Stimulated activated CD8-positive, alpha-beta memory T cell treated with anti-CD3 and anti-CD28 coated beads, Interleukin-4, amount 100 ng/mL, for 24 hours (primary cell): ENCODE measurements around the gene HECTD4.
A peak's percentile ranks its signal among the peaks of the same experiment; 100 is the strongest.

Experiments
- DNase-seq: peaks from one replicate; pipeline ENCODE4 v3.0.0-alpha.2; 2020; ENCODE audit warnings: low read depth

The HECTD4 gene

GRCh38 chr12:112321245-112321644, 61.0 kb downstream of the HECTD4 start:
- DNase-seq = no peak

DNA sequence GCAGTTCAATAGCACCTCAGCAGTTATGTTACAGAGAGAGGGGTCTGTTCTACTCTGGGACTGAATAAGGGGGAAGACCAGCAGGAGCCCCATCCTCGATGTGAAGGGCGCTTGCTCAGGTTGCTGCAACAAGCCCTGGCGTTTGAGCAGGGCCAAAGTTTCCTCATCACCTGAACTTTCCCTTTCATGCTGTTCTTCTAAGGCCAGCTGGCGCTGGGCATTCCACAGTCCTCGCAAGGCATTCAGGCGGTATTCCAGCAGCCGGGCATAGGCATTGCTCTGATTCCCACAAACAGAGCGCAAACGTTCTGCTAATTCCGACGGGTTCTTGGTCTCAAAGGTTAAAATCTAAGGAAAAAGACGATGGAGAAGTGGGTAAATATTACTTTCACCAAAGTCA, 62.8 kb downstream of the HECTD4 start:
- DNase-seq = no peak

GRCh38 chr12:112317481-112317880, 64.8 kb downstream of the HECTD4 start:
- no peak for DNase-seq

GRCh38 chr12:112314981-112315380, 67.2 kb downstream of the HECTD4 start:
- DNase-seq = no peak

- no peak for DNase-seq
These were observed 72.4 kb downstream of the HECTD4 start for GRCh38 chr12:112309797-112310196.

- no peak for DNase-seq
These were observed 73.6 kb downstream of the HECTD4 start for GRCh38 chr12:112308652-112309051.

DNA sequence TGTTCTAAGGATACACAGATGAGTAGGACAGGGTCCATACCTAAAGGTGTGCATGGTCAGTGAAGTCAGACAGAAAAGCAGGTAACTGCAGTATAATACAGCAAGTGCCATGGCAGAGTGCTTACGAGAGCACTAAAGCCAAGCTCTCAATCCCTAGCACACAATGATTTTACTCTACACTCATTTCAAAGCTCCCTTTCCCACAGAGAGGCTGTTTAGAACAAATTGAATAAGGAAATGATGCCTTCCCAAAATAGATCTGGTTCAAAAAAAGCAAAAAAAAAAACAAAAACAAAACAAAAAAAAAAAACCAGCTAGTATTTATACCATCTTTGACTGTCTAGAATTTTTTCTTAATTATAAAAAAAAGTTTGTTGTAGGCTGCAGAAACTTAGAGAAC, 74.1 kb downstream of the HECTD4 start:
- DNase-seq = no peak

- DNase-seq = no peak
These were observed 74.8 kb downstream of the HECTD4 start for GRCh38 chr12:112307317-112308011.

- DNase-seq = no peak
These were observed 76.3 kb downstream of the HECTD4 start for GRCh38 chr12:112305951-112306350.

GRCh38 chr12:112304436-112304835, 77.8 kb downstream of the HECTD4 start:
- no peak for DNase-seq

- no peak for DNase-seq
These were observed 78.4 kb downstream of the HECTD4 start for GRCh38 chr12:112303799-112304198.

GRCh38 chr12:112303004-112303403, 79.2 kb downstream of the HECTD4 start:
- peak; percentile 20 for DNase-seq

- no peak for DNase-seq
These were observed 82.5 kb downstream of the HECTD4 start for GRCh38 chr12:112299704-112300103.

GRCh38 chr12:112297188-112297587, 85.0 kb downstream of the HECTD4 start:
- DNase-seq = no peak

- no peak for DNase-seq
These were observed 86.0 kb downstream of the HECTD4 start for GRCh38 chr12:112296183-112296582.

- DNase-seq = no peak
These were observed 87.4 kb downstream of the HECTD4 start for GRCh38 chr12:112294793-112295192.

- DNase-seq = no peak
These were observed 93.6 kb downstream of the HECTD4 start for GRCh38 chr12:112288638-112289037.

DNA sequence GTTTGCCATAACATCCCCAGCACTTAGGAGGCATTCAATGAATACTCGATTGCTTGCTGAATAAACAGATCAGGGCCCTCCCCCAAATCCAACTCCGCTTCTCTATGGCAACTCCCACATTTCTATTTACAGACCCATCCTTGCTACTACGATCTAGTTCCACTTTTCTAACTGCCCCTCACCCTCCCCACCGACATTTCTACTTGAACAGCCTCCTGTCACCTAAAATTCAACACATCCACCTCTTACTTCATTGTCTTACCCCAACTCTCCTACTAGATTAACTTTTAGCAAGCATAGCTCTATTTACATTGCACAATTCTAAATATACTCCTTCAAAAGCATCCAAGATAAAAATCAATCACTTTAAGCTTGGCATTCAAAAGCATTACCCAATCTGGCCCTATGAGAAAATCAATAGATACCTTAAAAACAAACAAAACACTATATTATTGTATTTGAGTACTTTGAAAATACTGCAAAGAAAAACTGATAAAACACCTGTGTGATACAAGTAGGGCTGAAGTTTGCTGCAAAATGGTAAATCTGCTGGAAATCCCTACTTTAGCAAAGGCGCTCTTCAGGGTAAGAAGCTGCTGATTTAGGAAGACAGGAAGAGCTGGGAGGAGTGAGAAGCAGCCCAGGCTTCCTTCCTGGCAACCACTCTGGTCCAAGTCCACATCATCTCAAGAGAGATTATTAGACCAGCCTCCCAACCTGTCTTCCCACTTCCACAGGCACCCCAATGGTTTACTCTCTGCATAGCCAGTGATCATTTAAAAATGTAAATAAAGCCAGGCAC, 96.4 kb downstream of the HECTD4 start:
- DNase-seq = no peak

- DNase-seq = no peak
These were observed 98.7 kb downstream of the HECTD4 start for GRCh38 chr12:112283546-112283945.

GRCh38 chr12:112282920-112283319, 99.3 kb downstream of the HECTD4 start:
- DNase-seq = no peak

DNA sequence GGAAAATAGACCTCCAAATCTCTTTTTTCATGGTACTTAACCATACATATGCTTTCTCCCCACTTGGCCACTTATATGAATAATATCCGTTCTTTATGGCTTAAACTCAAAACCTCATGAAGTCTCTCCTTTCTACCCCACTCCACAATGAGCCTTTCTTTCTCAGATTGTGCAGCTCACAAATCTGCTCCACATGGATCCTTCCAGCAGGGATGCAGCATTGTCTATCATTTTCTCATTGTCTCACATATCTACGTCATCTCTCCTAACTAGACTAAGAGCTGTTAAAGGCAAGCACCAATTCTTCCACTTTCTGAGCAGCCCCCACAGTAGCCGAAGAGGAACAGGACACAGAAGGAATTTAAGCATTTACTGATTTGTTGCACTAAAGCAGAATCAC, 106.4 kb downstream of the HECTD4 start:
- no peak for DNase-seq

- no peak for DNase-seq
These were observed 107.0 kb downstream of the HECTD4 start for GRCh38 chr12:112275207-112275606.

- DNase-seq = no peak
These were observed 111.6 kb downstream of the HECTD4 start for GRCh38 chr12:112270673-112271072.

GRCh38 chr12:112266473-112266872, 115.8 kb downstream of the HECTD4 start:
- no peak for DNase-seq
